ENCODE results near the gene FOXO1.
A peak's percentile ranks its signal among the peaks of the same experiment; 100 is the strongest.
"Not testable (repeated sequence)": the region's sequence is repeated elsewhere in the genome, so short reads cannot be mapped to it uniquely, and the experiment has no call there.

FOXO1 gene

GRCh38 chr13:40666045-40666932 lies at the start of gene FOXO1:
FOXO1 (minus strand) TSS chr13:40666641; CDS start chr13:40666212, 429 bp downstream.
- peak; percentile 62 to 85 for DNase-seq (ENCODE audit: extremely low read depth in 1 of 2, low read depth in 1 of 2)

- not testable (repeated sequence) for DNase-seq (ENCODE audit: extremely low read depth in 1 of 2, low read depth in 1 of 2)
Observed at GRCh38 chr13:40714433-40714832, 48.0 kb upstream of the FOXO1 start.

GRCh38 chr13:40706439-40706838 lies 40.0 kb upstream of the FOXO1 start:
- DNase-seq (ENCODE audit: extremely low read depth in 1 of 2, low read depth in 1 of 2): no peak

- no peak for DNase-seq (ENCODE audit: extremely low read depth in 1 of 2, low read depth in 1 of 2)
Observed at GRCh38 chr13:40697711-40698110, 31.3 kb upstream of the FOXO1 start.

GRCh38 chr13:40694426-40694825 lies 28.0 kb upstream of the FOXO1 start:
- DNase-seq (ENCODE audit: extremely low read depth in 1 of 2, low read depth in 1 of 2): no peak

GRCh38 chr13:40692946-40693345 lies 26.5 kb upstream of the FOXO1 start:
- DNase-seq (ENCODE audit: extremely low read depth in 1 of 2, low read depth in 1 of 2): no peak

GRCh38 chr13:40688781-40689180 lies 22.3 kb upstream of the FOXO1 start:
- DNase-seq (ENCODE audit: extremely low read depth in 1 of 2, low read depth in 1 of 2): no peak

- DNase-seq (ENCODE audit: extremely low read depth in 1 of 2, low read depth in 1 of 2): no peak
Observed at GRCh38 chr13:40682449-40683240, 16.2 kb upstream of the FOXO1 start.

GRCh38 chr13:40681341-40682146 lies 15.1 kb upstream of the FOXO1 start:
- DNase-seq (ENCODE audit: extremely low read depth in 1 of 2, low read depth in 1 of 2): no peak

GRCh38 chr13:40680659-40681323 lies 14.3 kb upstream of the FOXO1 start:
- DNase-seq (ENCODE audit: extremely low read depth in 1 of 2, low read depth in 1 of 2): no peak

- no peak for DNase-seq (ENCODE audit: extremely low read depth in 1 of 2, low read depth in 1 of 2)
Observed at GRCh38 chr13:40679480-40679985, 13.1 kb upstream of the FOXO1 start.

GRCh38 chr13:40677064-40677463 lies 10.6 kb upstream of the FOXO1 start:
- DNase-seq (ENCODE audit: extremely low read depth in 1 of 2, low read depth in 1 of 2): no peak

- DNase-seq (ENCODE audit: extremely low read depth in 1 of 2, low read depth in 1 of 2): no peak
Observed at GRCh38 chr13:40676007-40676406, 9.6 kb upstream of the FOXO1 start.

- DNase-seq (ENCODE audit: extremely low read depth in 1 of 2, low read depth in 1 of 2): no peak
Observed at GRCh38 chr13:40673414-40673813, 7.0 kb upstream of the FOXO1 start.

- no peak for DNase-seq (ENCODE audit: extremely low read depth in 1 of 2, low read depth in 1 of 2)
Observed at GRCh38 chr13:40672765-40673397, 6.4 kb upstream of the FOXO1 start.

GRCh38 chr13:40671956-40672764 lies 5.7 kb upstream of the FOXO1 start:
- DNase-seq (ENCODE audit: extremely low read depth in 1 of 2, low read depth in 1 of 2): no peak

GRCh38 chr13:40670307-40670706 lies 3.9 kb upstream of the FOXO1 start:
- DNase-seq (ENCODE audit: extremely low read depth in 1 of 2, low read depth in 1 of 2): no peak

- peak in 1 of 2 donors; percentile 15 for DNase-seq (ENCODE audit: extremely low read depth in 1 of 2, low read depth in 1 of 2)
Observed at GRCh38 chr13:40668335-40668734, 1.9 kb upstream of the FOXO1 start.

GRCh38 chr13:40667622-40667978 lies 1.2 kb upstream of the FOXO1 start:
- no peak for DNase-seq (ENCODE audit: extremely low read depth in 1 of 2, low read depth in 1 of 2)

Data from activated CD8-positive, alpha-beta memory T cell treated with anti-CD3 and anti-CD28 coated beads for 1 hour (primary cell).